ENCODE results near the gene PDF. TPM values are rescaled to one million over a fixed set of nuclear protein-coding genes. Genes with fewer than 3 reads are reported as not detected.
"Not testable (repeated sequence)": the region's sequence is repeated elsewhere in the genome, so short reads cannot be mapped to it uniquely, and the experiment has no call there.

Gene PDF, protein sequence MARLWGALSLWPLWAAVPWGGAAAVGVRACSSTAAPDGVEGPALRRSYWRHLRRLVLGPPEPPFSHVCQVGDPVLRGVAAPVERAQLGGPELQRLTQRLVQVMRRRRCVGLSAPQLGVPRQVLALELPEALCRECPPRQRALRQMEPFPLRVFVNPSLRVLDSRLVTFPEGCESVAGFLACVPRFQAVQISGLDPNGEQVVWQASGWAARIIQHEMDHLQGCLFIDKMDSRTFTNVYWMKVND
- total RNA-seq: 11.3 TPM

GRCh38 chr16:69330286-69331109 is at the start of gene PDF:
PDF (minus strand) TSS chr16:69330588; CDS start chr16:69330570, 18 bp downstream.
- peak; percentile 90 for ATAC-seq

DNA sequence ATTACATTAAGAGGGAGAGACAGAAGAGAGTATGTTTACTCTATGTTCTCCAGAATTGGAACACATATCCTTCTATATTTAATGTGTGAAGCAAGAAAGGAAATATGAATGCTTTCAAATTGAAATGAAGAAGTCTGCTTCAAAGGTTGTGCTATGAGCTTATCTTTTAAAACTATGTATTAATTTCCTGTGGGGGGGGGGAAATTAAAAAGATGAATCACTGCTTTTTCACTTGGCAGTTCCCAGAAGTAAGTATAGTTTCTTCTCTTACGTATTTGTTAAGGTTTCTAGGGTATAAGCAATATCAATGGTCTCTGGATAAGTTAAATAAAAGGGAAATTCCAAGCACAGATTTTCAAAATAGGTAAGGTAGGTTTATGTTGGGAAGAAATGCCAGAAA is 48.4 kb upstream of the PDF start:
- no peak for ATAC-seq

DNA sequence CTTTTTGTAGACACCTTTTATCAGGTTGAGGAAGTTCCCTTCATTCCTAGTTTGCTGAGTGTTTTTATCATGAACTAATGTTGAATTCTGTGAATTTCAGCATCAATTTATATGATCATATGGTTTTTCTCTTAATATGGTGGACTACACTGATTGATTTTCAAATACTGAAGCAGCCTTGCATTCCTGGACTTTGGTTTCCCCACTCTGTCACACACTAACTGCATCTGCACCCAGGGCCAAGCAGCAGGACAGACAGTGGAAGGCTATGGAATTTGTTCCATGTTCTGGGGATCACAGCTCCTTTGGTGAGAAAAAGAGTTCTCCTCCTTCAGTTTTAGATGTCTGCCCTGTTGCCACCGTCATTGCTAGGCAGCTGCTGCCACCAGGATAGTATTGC is 47.6 kb upstream of the PDF start:
- no peak for ATAC-seq

DNA sequence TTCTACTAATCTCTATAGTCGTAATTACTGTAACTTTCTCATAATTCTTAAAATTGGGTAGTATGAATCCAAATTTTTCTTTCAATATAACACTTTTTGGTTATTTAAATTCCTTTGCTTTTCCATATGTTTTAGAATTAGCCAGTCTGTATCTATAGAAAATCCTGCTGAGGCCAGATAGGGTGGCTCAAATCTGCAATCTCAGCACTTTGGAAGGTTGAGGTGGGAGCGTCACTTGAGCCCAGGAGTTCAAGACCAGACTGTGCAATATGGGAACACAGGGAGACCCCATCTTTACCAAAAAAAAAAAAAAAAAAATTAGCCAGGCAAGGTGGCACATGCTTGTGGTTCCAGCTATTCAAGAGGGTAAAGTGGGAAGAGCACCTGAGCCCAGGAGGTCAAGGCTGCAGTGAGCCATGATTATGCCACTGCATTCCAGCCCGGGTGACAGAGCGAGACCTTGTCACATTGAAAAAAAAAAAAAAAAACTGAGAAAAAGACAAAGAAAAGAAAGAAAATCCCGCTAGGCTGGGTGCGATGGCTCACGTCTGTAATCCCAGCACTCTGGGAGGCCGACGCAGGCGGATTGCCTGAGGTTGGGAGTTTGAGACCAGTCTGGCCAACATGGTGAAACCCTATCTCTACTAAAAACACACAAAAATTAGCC is 46.1 kb upstream of the PDF start:
- no peak for ATAC-seq

DNA sequence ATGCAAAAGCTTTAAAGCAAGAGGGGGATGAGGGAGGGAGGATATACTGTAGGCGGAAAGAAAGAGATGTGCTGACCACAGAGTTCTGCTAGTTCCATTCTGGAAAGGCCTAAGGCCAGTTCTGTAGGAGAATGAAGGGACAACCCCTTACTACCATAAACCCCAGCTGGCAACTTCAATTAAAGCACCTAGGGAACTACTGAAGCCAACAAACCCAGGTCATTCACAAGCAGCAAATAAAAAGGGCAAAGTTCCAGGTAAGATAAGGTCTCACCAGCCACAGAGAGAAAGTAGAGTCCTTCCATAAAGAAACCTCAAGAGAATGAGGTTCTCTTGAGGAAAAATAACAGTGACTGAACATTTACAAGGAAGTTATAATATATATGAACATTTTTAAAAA is 42.6 kb upstream of the PDF start:
- no peak for ATAC-seq

GRCh38 chr16:69371564-69371963 is 41.2 kb upstream of the PDF start:
- no peak for ATAC-seq

- ATAC-seq: no peak
These were observed 38.5 kb upstream of the PDF start for GRCh38 chr16:69368866-69369265.

GRCh38 chr16:69367980-69368379 is 37.6 kb upstream of the PDF start:
- no peak for ATAC-seq

GRCh38 chr16:69366431-69366830 is 36.0 kb upstream of the PDF start:
- ATAC-seq: no peak

- no peak for ATAC-seq
These were observed 35.5 kb upstream of the PDF start for GRCh38 chr16:69365901-69366300.

GRCh38 chr16:69364088-69364487 is 33.7 kb upstream of the PDF start:
- no peak for ATAC-seq

GRCh38 chr16:69363281-69363717 is 32.9 kb upstream of the PDF start:
- peak; percentile 18 for ATAC-seq

DNA sequence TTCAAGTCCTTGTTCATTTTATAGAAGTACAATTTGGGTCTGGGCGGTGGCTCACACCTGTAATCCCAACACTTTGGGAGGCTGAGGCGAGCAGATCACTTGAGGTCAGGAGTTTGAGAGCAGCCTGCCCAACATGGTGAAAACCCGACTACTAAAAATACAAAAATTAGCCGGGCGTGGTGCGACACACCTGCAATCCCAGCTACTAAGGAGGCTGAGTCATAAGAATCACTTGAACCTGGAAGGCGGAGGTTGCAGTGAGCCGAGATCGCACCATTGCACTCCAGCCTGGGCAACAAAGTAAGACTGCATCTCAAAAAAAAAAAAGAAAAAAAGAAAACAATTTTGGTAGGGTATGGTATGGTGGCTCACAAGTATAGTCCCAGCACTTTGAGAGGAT is 29.7 kb upstream of the PDF start:
- not testable (repeated sequence) for ATAC-seq

DNA sequence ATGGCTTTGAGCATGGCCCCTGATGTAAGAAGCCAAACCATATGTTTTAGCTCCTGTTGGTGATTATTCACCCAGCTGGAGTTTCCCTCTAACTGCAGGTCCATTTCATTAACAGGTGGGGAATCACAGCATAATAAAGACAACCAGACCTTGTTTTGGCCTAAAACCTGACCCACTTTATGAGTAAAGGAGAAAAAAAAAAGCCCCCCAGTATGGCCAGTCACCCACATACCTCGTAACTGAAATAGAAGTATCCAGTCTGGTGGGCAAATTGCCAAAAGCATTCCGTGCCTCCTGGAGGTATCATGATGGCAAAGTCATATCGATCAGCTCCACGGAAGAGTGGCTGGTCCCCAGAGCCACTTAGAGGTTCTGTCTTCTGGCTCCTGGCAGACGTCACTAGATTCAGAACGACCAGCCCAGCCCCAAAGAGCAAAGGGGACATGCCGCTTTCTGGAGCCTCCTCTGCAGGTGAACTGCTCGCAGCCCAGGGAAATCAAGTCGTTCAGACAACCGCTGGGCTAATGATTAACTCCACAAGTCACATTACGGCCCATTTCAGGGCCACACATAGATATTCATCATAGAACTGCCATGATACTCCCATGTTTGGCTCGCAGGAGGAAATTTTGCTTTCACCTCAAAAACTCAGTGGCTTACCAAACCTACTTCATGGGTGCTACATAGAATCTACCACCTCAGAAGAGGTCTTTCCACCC is 21.1 kb upstream of the PDF start, which contains the start of gene TMED6:
Gene TMED6 (minus strand): TSS at position 478 of the 719 bp plus-strand sequence. CDS start 33 bp downstream, at position 445.
- no peak for ATAC-seq

DNA sequence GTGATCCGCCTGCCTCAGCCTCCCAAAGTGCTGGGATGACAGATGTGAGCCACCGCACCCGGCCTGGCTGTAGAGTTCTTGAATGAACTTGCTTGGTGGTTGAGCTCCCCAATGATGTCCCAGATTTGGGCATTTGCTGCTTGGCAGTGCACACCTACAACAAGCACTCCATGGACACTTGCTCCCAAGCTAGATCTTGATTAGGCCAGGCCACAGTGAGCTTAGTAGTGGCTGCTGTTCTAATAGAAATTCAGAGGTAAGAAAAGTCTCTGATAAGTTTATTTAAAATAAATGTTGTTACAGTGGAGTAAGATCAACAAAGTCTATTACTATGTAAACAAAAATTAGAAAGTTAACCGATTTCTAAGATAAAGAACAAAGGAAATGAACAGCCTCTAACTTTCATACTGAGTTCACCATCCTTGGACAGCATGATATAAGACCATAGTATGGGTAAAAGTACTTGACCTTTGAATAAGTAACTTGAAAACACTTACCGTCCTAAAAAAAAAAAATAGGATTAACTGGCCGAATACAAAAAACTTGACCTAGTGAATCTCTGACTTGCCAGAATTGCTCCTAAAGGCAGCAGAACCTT is 20.2 kb upstream of the PDF start:
- no peak for ATAC-seq

DNA sequence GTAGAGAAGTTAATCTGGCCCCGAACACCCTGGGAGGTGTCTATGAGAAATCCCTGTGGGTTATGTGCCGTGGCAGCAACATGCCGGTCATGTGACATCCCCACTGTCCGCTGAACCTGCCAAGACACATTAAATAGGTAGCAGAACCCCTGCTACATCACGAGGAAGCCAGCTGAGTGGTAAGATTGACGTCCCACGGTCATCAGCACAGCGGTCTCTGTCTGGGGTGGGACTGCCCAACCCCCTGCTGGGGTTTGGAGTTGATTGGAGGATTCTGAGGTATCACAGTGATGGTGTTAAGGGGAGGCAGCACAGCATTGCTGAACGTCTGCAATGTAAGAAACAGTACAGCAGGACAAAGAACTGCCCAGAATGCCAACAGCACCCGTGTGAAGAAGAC is 19.1 kb upstream of the PDF start:
- no peak for ATAC-seq

DNA sequence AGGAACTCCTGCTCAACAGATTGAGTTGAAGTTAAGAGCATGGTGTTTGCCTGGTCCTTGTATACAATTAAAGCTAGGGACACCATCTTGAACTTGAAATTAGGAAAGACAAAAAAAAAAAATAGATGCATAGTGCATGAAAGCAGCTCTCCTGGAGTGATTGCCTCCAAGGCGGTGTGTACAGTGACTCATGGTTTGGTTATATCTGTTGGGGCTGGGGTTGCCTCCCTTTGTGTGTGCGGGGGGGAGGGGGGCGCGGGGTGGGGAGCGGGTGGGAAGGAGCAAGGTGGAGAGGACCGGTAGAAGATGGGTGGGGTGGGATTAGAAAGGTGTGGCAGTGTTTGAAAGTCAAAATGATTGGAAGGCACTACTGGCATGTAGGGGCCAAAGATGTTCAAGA is 17.8 kb upstream of the PDF start:
- peak; percentile 44 for ATAC-seq

- no peak for ATAC-seq
These were observed 16.3 kb upstream of the PDF start for GRCh38 chr16:69346683-69347082.

GRCh38 chr16:69345923-69346322 is 15.5 kb upstream of the PDF start:
- ATAC-seq: no peak

DNA sequence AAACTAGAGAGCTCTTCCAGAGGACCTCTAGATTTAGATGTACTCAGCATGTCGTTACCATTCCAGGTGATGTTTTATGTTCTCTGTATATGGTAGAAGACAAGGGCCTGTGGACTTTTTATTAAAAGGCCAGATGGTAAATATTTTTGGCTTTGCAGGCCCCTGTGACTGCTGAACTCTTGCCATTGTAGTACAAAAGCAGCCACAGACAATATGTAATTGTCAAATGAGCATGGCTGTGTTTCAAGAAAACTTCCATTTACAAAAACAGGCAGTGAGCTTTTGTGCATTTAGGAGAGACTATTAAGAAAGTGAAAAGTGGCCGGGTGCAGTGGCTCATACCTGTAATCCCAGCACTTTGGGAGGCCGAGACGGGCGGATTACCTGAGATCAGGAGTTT is 13.8 kb upstream of the PDF start:
- ATAC-seq: no peak

GRCh38 chr16:69340095-69340644 is 9.8 kb upstream of the PDF start:
- ATAC-seq: peak; percentile 31

Data from esophagus mucosa (tissue), 1 donor.